ENCODE results near the gene SIGLEC15.
A peak's percentile ranks its signal among the peaks of the same experiment; 100 is the strongest.

Gene SIGLEC15

GRCh38 chr18:45879681-45880655 is 54.5 kb downstream of the SIGLEC15 start:
- peak; percentile 45 for DNase-seq (ENCODE audit: low read depth)

- DNase-seq (ENCODE audit: low read depth) = no peak
These were observed 55.5 kb downstream of the SIGLEC15 start for GRCh38 chr18:45880876-45881558.

- DNase-seq (ENCODE audit: low read depth) = no peak
These were observed 62.1 kb downstream of the SIGLEC15 start for GRCh38 chr18:45887585-45887984.

- DNase-seq (ENCODE audit: low read depth) = no peak
These were observed 64.1 kb downstream of the SIGLEC15 start for GRCh38 chr18:45889419-45890064.

GRCh38 chr18:45890606-45891005 is 65.1 kb downstream of the SIGLEC15 start:
- no peak for DNase-seq (ENCODE audit: low read depth)

- DNase-seq (ENCODE audit: low read depth) = no peak
These were observed 66.3 kb downstream of the SIGLEC15 start for GRCh38 chr18:45891806-45892205.

All from stimulated activated CD8-positive, alpha-beta memory T cell treated with anti-CD3 and anti-CD28 coated beads, Interleukin-7, amount 100 ng/mL, for 24 hours (primary cell).